ENCODE results near the gene AKT1. TPM values are rescaled to one million over a fixed set of nuclear protein-coding genes. Genes with fewer than 3 reads are reported as not detected.

AKT1 gene
- 67.0 to 125 TPM (median 109 TPM) in 5 replicates for total RNA-seq (2022; extraction: Qiagen RNA extraction; ENCODE audit: low read depth)

DNA sequence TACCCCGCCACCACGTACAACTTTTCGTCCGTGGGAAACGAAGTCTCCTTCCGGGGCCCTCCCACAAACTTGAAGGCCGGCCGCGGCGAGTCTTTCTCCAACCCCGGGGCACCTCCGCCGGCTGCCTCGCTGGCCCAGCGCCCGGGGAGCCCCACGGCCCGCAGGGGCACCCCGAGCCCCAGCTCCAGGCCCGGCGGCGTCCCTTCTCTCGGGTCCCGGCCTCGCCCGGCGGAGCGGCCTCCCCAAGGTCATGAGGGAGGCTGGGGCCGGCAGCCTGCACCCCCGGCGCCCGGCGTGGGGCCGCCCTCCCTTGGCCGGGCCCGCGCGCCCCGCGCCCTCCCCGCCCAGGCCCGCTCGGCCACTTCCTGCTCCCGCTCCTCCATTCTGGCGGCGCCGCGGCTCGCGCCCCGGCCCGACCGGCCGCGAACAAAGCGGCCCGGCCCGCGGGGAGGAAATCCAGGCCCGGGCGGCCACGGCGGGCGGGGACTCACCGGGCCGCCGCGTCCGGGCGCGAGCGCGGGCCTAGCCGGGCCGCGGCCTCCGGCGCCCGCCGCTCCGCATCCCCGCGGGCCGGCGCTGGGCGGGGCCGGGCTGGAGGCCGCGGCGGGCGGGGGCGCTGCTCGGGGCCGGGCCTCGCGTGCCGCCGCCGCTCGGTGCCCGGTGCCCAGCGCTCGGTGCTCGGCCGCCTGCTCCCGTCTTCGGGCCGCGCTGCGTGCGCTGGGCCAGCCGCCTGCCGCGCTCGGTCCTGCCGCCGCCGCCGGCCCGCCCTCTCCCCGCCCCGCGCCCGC, at the start of gene AKT1:
AKT1 (minus strand) TSS at position 756 of the 788 bp plus-strand sequence. CDS start 3,105 bp downstream, outside the sequence.

GRCh38 chr14:104800771-104801519, 5.4 kb upstream of the AKT1 start, which contains the start of gene ZBTB42:
ZBTB42 (plus strand) TSS chr14:104801101; CDS start chr14:104801198, 97 bp downstream.

GRCh38 chr14:104752735-104753527, 42.6 kb downstream of the AKT1 start, which contains the start of gene SIVA1:
SIVA1 (plus strand) TSS chr14:104753147; CDS start chr14:104753202, 55 bp downstream.

DNA sequence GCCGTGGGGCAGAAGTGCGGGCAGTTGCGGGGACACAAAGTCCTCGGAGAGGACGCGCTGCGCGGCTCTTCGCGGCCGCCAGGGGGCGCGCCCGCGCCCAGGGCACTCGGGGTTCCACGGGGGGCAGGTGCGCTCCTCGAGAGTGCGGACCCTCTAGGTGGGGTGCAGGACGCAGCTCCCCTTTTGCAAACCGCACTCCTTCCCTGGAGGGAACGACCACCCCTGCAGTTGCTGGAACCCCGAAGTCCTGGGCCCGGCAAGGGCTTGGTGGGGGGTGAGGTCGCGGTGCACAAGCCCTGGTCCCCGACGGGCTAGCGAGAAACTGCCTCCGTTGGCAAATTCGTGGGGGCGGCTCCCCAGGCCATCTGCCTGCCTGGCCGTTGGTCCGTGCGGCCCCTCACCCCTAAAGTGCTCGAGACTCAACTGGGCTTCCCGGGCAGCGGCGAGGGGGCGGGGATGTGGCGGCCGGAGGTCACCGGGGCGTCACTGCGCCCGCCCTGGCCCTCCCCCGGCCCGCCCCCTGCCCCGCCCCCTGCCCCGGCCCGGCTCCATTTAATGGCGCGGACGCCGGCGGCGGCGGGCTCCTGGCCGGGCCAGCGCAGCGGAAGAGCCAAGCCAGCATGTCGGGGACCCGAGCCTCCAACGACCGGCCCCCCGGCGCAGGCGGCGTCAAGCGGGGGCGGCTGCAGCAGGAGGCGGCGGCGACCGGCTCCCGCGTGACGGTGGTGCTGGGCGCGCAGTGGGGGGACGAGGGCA, 71.7 kb downstream of the AKT1 start, which contains the start of gene ADSS1:
ADSS1 (plus strand) TSS at position 579 of the 756 bp plus-strand sequence; CDS start at position 621, 42 bp downstream.

Other genes with a start within 250 kb of the AKT1 start
- not detected in 5 replicates for gene C14orf180, start 216.0 kb downstream of the AKT1 start, total RNA-seq (2022; extraction: Qiagen RNA extraction; ENCODE audit: low read depth)
- 0.21 to 0.54 TPM (median 0.36 TPM) in 4 of 5 replicates, not detected in the other for gene TMEM179, start 191.0 kb downstream of the AKT1 start, total RNA-seq (2022; extraction: Qiagen RNA extraction; ENCODE audit: low read depth)
- gene INF2, start 106.1 kb downstream of the AKT1 start, total RNA-seq (2022; extraction: Qiagen RNA extraction; ENCODE audit: low read depth): 61.4 to 144 TPM (median 128 TPM) in 5 replicates
- gene ADSS1, start 71.5 kb downstream of the AKT1 start, total RNA-seq (2022; extraction: Qiagen RNA extraction; ENCODE audit: low read depth): 6.0 to 8.8 TPM (median 7.1 TPM) in 5 replicates
- 110 to 216 TPM (median 189 TPM) in 5 replicates for gene SIVA1, start 42.6 kb downstream of the AKT1 start, total RNA-seq (2022; extraction: Qiagen RNA extraction; ENCODE audit: low read depth)
- 1.6 to 3.7 TPM (median 3.5 TPM) in 5 replicates for gene ZBTB42, start 5.4 kb upstream of the AKT1 start, total RNA-seq (2022; extraction: Qiagen RNA extraction; ENCODE audit: low read depth)
- gene CEP170B, start 69.5 kb upstream of the AKT1 start, total RNA-seq (2022; extraction: Qiagen RNA extraction; ENCODE audit: low read depth): 13.0 to 30.1 TPM (median 25.4 TPM) in 5 replicates
- gene PLD4, start 129.1 kb upstream of the AKT1 start, total RNA-seq (2022; extraction: Qiagen RNA extraction; ENCODE audit: low read depth): 0.05 to 0.14 TPM in 2 of 5 replicates, not detected in the others
- gene AHNAK2, start 182.6 kb upstream of the AKT1 start, total RNA-seq (2022; extraction: Qiagen RNA extraction; ENCODE audit: low read depth): 200 to 233 TPM (median 225 TPM) in 5 replicates
- 13.3 to 17.7 TPM (median 17.1 TPM) in 5 replicates for gene CLBA1, start 190.0 kb upstream of the AKT1 start, total RNA-seq (2022; extraction: Qiagen RNA extraction; ENCODE audit: low read depth)
- gene CDCA4, start 225.3 kb upstream of the AKT1 start, total RNA-seq (2022; extraction: Qiagen RNA extraction; ENCODE audit: low read depth): 40.5 to 51.9 TPM (median 49.7 TPM) in 5 replicates

All from A549 treated with ZK216348 at 1 μM for 4 hours (cell line).